GM15510 (cell line): Measurements from ENCODE around the gene FBXL14.

Experiments used
- POLR2A ChIP-seq: IDR thresholded peaks from 3 replicates; pipeline ENCODE4 v1.6.1; 2011; ENCODE audit warnings: borderline replicate concordance; ENCODE audit not compliant: insufficient read length; ENCODE audit errors: extremely low read depth

The FBXL14 gene

DNA sequence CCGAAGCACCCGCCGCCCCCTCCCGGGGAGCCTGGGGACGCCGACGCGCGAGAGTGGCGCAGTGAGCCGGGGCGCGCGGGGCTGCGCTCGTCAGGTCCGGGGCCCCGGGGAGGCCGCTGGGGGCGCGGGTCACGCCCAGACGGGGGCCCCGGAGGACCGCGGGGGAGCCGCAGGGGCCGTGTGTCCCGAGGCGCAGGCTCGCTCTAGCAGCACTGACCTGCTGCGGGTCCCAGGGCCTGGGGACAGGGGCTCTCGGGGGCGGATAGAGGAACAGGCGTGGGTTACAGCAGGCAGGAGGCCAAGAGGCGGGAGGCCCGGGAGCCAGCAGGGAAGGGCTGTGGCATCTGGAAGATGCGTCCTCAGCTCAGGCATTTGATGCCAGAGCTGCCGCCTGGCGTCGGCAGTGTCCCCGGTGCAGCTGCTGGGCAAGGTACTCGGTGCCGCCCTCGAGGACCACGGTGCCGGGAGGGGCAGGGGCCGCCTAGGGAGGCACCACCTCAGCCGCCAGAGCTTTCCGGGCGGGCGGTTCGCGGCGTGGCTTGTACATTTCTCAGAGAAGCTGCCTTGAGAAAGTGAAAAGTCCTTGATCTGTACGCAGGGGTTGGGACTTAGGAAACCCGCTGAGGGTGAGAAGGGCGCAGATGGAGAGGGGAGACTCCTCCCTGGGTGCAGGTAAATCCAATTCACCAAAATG is 35.9 kb upstream of the FBXL14 start:
- TF ChIP-seq POLR2A = no peak

DNA sequence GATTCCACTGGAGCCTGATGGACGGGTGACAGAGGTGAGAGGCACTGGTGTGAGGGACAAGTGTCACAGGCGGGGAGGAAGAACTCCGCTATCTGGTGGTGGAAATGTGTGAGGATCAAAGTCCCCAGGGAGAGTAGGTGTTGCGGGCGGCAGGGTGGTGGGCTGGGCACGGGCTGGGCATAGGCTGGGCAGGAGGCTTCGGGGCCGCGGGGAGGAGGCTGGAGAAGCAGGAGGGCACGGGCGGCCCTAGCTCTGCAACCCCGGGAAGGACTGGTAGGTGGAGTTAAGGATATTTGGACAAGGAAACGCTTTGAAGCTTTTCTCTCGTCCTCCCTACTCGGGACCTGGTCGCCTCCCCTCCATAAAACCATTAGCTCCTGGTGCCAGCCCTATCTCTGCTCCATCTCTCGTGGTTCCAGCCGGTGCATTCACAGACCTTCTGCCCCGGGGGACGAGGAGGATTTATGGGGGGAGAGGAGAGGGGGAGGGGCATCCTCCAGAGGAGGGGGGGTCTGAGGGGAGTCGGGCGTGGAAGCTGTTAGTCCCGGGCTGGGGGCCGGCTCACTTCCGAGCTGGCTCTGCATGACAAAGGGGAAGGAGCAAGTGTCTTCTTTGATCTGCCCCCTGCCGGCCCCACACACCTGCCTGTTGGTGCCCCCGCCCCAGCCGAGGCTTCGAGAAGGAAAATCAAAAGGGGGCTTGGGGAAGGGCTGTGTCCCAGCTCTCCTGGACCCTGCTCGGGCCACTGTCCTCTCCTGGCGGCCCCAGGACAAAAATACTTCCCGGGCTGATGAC is 35.2 kb upstream of the FBXL14 start:
- no peak for TF ChIP-seq POLR2A

DNA sequence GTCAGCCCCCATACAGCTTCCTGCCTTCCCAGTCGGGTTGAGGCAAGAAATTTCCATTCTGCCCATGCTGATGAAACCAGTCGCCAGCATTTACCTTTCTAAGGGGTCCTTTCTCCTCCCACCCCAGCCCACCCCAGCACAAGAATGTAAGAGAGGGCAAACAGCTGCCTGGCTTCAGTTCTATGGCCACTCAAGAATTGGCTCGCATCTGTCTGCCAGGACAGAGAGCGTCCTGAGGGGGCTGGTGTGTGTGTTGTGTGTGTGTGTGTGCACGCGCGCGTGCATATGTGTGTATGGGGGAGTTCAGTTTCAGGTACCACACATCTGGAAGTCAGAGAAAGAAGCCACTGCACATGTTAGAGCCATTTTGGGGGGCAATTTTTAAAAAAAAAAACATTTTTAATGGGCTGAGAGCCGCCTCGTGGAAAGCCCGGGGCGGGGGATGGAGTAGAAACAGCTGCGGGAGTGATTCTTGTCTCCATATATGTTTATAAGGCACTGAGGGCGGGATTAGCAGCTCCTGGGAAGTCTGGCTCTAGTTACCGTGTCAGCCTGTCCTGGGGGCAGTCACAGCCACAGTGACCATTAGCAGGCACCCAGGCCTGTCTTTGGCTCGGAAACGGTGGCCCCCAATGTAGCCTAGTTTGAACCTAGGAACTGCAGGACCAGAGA is 34.4 kb upstream of the FBXL14 start, which contains the start of gene WNT5B:
TSS of gene WNT5B (plus strand) at position 566 of the 672 bp plus-strand sequence. CDS start 2,124 bp downstream, outside the sequence.
- TF ChIP-seq POLR2A = no peak

DNA sequence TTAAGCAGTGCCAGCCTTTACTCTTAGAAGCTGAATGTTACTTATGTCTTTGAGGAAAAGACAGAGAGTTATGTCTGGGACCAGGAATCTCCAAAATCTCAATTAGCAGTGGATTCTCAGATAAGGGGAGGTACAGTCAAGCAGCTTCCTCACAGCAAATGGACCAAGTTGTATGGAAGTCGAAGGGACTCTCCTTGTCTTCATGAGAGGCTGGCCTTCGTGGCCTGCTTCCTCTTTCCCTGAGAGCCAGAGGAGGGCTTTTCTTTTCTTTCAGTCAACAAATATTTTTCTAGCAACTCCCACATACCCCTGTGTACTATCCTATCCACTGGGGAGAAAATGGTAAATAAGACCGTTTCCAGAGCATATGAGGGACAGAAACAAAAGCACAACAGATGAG is 28.0 kb upstream of the FBXL14 start:
- TF ChIP-seq POLR2A = no peak

DNA sequence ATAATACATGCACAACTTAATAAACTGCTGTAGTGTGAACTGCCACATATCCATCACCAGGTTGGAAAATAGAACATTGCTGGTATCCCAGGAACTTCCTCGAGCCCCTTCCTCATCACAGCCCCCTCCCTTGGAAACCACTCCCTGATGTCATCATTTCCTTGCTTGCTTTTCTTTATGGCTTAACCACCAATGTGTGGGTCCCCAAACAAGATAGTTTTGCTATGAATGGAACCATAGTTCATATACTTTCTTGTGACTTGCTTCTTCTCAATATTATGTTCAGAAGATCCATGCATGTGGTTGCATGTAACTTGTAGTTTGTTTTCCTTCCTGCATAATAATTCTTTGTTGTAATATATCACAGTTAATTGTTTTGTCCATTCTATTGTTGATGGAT is 25.7 kb upstream of the FBXL14 start:
- TF ChIP-seq POLR2A = no peak

DNA sequence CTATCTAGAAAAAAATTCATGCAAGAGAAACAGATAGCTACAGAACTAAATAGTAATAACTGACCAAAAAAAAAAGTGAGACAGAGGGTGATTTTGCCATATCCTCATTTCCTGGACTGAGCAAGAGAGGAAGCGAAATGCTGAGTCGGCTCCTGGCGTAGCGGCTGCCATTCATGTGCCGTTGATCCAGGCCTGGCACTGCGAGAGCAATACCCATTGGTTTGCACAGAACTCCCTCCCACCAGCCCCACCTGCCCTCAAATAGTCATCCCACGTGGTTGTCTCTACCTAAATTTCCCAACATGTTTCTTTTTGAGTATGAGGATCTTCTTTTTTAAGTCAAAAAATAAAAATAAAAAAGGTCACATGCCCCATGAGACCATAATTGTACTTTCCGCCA is 25.2 kb upstream of the FBXL14 start:
- no peak for TF ChIP-seq POLR2A

DNA sequence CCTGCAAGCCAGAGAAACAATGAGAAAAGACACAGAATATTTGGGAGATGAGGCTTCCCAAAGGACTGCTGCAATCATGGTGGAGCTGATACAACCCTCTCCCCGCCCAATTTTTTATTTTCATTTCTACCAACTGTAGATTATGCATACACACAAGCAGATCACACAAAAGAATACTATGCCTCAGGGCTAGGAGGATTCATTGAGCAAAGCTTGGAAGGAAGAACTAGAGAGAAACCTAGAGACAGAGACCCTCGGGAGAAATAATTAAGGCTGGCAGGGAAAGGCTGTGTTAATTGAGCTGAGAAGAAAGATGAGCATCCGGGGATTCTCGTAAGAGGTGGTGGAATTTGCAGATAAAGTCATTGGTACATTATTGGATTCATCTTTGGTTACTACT is 24.8 kb upstream of the FBXL14 start:
- no peak for TF ChIP-seq POLR2A

DNA sequence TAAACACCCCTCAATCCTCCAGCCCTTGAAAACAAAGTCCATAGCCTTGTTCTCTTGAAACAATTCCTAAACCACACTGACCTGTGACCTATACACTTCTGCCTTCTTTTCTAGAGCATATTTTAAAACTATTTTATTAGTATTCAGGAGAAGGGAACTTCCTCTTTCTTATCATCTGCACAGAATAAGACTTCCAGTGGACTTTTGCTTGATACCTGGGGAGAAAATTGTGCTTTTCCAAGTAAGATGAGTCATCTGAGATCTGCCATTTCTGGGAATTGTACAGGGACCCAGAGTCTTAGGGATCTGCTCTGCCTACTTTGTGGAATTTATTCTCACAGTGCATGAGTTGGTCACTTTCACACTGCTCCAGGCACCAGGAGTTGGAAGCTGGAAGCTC is 24.1 kb upstream of the FBXL14 start:
- TF ChIP-seq POLR2A = no peak

DNA sequence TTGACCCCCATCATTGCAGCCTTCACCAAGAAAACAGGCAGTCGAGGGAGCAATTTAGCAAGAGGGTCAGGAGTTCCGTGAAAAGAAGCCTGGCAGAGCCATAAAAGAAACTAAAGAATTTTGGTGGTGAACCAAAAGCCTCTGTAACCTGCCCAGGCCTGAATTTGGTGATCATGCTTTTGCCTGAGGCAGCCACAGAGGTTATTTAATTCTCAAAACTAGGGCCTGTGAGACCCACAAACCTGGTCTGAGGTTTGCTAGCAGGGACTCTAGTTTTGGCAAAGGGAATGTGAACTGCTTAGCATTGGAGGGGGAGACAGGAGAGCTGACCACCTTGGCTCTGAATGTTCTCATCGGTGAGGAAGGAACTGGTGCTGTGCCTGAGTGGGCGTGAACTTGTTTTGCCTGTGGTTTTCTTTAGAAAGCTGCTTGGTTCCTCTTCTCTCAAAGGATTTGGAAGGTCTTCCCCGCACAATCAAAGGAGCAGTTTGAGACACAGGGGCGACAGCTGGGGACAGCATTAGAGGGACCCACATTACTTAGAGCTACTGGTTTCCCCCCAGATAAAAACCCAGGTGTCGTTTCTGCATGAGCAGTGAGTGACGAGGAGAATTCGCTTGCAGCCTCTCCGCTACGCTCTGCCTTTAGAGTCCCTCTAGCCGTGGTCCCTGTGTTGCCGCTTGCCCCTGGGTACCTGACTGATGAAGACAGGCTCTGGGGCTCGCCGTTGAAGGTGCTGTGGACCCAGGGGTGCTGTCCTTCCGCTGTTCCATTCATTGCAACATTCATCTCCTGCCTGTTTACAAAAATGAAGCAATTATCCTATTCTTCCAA is 22.1 kb upstream of the FBXL14 start:
- no peak for TF ChIP-seq POLR2A

DNA sequence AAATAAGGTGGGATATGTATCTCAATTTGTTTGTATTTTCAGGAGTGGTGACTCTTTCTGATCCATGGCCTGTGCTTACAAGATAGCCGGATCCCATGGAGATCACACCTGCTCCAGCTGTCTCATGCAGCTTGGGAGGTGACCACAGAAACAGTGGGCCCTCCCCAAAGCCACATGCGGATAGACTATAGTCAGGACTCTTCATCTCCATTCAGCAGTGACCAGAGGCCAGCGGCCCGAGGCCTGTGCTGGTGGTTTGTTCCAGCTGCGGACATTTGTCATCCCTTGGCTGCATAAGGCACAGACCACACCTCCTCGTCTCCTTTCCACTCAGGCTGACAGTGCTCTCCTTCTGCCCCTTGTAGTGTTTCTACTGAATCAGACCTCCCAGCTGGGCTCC is 20.0 kb upstream of the FBXL14 start:
- no peak for TF ChIP-seq POLR2A

DNA sequence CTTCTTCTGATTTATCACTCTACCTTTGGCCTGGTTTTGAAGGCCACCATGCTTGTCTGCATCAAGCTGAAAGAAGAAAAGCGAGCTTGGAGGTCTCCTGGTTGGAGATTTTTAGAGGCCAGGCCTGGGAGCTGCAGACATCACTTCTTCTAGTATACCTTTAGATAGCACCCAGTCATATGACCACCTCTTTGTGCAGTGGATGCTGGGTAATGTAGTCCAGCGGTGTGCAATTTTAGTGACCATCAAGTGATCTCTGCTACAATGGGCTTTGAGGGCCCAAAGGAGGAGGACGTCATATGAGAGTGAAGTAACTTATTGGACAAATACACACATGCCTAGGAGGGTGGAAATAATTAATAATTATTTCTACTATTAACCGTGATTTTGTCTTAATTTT is 19.5 kb upstream of the FBXL14 start:
- no peak for TF ChIP-seq POLR2A

DNA sequence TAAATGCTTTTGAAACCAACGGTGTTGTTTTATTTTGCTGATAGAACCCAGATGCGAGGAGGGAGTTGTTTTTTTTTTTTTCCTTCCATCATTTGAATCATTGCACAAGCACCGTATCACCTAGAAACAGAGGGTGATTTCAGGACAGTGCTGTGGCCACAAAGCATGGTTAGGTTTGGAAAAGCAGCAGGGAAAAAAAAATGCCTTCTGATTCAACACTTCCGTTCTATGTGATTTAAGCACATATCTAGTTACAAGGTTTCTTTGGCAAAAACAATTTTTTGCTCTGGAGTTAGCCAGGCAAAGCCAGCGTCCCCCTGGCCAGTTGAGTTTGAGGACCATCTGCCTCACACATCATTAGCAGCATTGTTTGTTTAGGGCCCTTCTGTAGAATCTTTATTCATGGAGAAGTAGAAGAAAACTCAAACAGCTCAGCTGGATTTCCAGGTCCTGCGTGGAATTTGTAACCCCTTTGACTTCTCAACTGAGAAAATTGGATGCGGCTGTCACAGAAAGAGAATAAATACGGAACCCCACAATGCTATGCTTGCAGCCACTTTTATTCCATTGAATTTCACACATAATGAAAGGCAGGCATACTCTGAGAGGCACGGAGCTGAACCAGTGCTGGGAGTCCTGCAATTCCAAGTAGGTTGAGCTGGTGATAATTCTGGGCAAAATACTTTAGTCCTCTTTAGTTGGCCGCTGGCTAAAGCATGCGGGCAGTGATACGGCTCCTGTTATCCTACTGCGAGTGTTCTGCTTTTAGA is 17.6 kb upstream of the FBXL14 start:
- no peak for TF ChIP-seq POLR2A

DNA sequence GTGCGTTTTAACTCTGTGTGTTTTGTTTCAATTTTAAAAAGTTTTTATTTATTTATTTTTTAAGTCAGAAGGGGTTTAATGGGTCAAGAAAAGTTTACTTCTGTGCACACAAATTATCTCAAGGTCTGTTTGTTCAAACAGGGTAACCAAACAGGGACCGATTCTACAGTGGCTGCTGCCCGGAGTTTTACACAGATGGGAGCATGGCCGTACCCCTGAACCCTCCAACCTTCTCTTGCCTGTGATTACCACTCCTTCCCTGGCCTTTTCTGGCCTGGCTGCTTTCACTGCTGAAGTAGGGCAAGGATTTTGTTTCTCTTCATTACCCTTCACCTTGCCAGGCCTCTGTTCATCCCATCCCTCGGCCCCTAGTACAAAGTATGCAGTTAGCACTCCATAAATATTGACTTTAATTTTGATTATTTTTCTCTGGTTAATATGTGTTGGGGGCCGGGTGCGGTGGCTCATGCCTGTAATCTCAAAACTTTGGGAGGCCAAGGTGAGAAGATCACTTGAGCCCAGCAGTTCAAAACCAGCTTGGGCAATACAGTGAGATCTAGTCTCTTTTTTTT is 15.8 kb upstream of the FBXL14 start:
- TF ChIP-seq POLR2A = no peak

DNA sequence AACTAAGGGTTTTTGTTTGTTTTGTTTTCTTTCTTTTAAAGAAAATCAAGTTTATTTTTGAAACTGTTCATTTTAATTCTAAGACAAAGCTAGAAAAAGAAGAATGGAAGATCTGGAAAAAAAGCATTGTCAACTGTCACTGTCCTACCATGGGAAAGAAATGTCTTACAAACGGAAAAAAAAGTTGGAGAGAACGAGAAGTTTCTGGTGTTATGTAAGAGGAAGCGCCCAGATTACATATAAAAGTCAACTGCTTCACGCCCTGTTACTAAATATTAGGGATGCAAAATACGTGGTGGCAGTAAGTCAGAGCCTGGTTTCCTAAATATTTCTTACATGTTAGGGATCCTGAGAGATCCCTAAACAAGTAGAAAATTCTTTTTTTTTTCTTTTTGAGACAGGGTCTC is 14.3 kb upstream of the FBXL14 start:
- no peak for TF ChIP-seq POLR2A

DNA sequence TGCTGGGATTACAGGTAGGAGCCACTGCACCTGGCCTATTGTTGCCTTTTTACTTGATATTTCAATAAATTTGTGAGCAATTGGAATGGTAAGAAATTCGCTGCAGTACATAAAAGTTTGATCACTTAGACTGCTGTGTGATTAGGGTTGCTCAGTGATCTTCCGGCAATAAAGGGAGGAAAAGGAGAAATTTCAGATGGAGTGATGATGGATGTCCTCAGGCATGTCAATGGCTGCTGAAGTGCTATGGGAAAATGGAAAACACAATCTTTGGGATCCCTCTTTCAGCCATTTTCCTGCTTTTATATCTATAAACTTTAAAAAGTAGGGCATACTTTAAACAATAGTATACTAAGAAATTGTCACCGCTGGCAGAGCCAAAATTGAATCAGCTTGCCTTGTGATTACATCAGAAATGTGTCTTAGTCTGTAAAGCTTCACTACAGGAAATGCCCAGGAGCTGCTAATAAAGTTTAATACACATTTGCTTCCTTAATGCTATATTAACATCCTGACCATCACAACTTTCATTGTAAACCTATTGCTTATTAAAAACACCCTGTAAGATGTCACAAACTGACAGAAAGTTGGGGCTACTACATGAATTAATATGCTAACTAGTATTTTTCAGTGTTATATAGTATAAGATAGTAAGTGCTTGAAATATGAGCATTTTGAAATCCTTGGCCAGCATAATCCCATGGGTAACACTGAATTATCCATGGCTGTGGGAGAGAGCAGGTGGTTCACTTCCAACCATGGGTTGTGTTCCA is 13.7 kb upstream of the FBXL14 start:
- TF ChIP-seq POLR2A = no peak
